Mesendoderm (in vitro differentiated cells): ENCODE data around the gene TADA1.
"Not testable (repeated sequence)": the region's sequence is repeated elsewhere in the genome, so short reads cannot be mapped to it uniquely, and the experiment has no call there.

Experiments used
- DNase-seq: peaks from one replicate; pipeline ENCODE4 v3.0.0; 2013
- H2AK5ac ChIP-seq: 2 replicates; pipeline ENCODE4 v1.6.1; 2013; ENCODE audit warnings: low read length, inconsistent platforms
- H2BK120ac ChIP-seq: 2 replicates; pipeline ENCODE4 v1.6.1; 2013; ENCODE audit warnings: low read depth, mild to moderate bottlenecking, low read length, moderate library complexity, mixed read lengths
- H2BK15ac ChIP-seq: replicated peaks from 2 replicates; pipeline ENCODE4 v1.6.1; 2013; ENCODE audit warnings: low read depth, mild to moderate bottlenecking, moderate library complexity
- H2BK5ac ChIP-seq: 2 replicates; pipeline ENCODE4 v1.6.1; 2013; ENCODE audit warnings: low read length, inconsistent platforms
- H3K18ac ChIP-seq: 2 replicates; pipeline ENCODE4 v1.6.1; 2013; ENCODE audit warnings: mild to moderate bottlenecking, low read length, mixed read lengths
- H3K23ac ChIP-seq: one replicate; pipeline ENCODE4 v1.6.1; 2013; ENCODE audit warnings: low read length
- H3K27ac ChIP-seq: 2 replicates; pipeline ENCODE4 v1.5.1; 2013; ENCODE audit warnings: low read depth, mild to moderate bottlenecking, inconsistent platforms, low read length, moderate library complexity
- H3K27me3 ChIP-seq: 2 replicates; pipeline ENCODE4 v1.6.1; 2013; ENCODE audit warnings: low read length, control low read depth, mild to moderate bottlenecking, inconsistent platforms; ENCODE audit not compliant: insufficient read depth, poor library complexity
- H3K36me3 ChIP-seq: 2 replicates; pipeline ENCODE4 v1.6.1; 2013; ENCODE audit warnings: low read length, inconsistent platforms; ENCODE audit not compliant: control insufficient read depth, insufficient read depth
- H3K4ac ChIP-seq: one replicate; pipeline ENCODE4 v1.6.1; 2013; ENCODE audit warnings: low read depth, mild to moderate bottlenecking, low read length, moderate library complexity
- H3K4me1 ChIP-seq: 2 replicates; pipeline ENCODE4 v1.6.1; 2013; ENCODE audit warnings: low read depth, low read length, inconsistent platforms; ENCODE audit not compliant: control insufficient read depth
- H3K4me2 ChIP-seq: 2 replicates; pipeline ENCODE4 v1.6.1; 2013; ENCODE audit warnings: low read length
- H3K4me3 ChIP-seq: 2 replicates; pipeline ENCODE4 v1.5.1; 2013; ENCODE audit warnings: mild to moderate bottlenecking, low read length
- H3K56ac ChIP-seq: one replicate; pipeline ENCODE4 v1.6.1; 2013; ENCODE audit warnings: low read length
- H3K79me1 ChIP-seq: 2 replicates; pipeline ENCODE4 v1.6.1; 2013; ENCODE audit warnings: low read length, inconsistent platforms
- H3K79me2 ChIP-seq: 2 replicates; pipeline ENCODE4 v1.6.1; 2013; ENCODE audit warnings: mild to moderate bottlenecking, low read length; ENCODE audit not compliant: control insufficient read depth, insufficient read depth
- H3K9ac ChIP-seq: 2 replicates; pipeline ENCODE4 v1.6.1; 2013; ENCODE audit warnings: low read length, inconsistent platforms
- H4K5ac ChIP-seq: one replicate; pipeline ENCODE4 v1.6.1; 2013; ENCODE audit warnings: low read length
- H4K8ac ChIP-seq: one replicate; pipeline ENCODE4 v1.6.1; 2013; ENCODE audit warnings: low read depth, mild to moderate bottlenecking, control low read depth, low read length, moderate library complexity
- WGBS: extraction: QIAGEN DNeasy Blood & Tissue Kit; methylation state at CpG from one replicate; pipeline ENCODE4 v1.1.7; 2013; ENCODE audit warnings: low lambda C conversion rate, missing lambda C conversion rate; ENCODE audit not compliant: insufficient coverage; ENCODE audit errors: extremely low coverage; 5-methylcytosine and 5-hydroxymethylcytosine counted together

TADA1 gene

DNA sequence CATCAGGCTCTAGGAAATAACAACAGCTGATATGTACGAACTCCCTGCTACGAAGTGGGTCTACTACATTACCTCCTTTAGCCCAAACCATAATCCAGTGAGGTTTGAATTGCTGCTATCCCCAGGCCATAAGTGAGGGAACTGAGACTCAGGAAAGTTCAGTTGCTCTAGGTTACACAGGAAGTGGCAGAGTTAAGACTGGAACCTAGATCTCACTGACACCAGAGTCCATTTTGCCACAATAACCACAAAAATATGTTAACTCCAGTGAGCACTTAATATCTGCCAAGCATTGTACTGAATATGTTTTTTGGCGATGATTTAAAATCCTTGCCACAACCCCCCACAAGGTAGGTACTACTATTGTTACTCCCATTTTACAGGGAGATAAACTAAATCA is 8.9 kb upstream of the TADA1 start:
- Histone ChIP-seq H3K36me3 (no peaks in the 10 kb centered on the region), H3K4ac (no peak overlapping the region), H3K27me3 (no peaks in the 10 kb centered on the region), H2BK15ac (no peak overlapping the region), H2BK5ac (no peak overlapping the region), H3K9ac (no peak overlapping the region), H2BK120ac (no peak overlapping the region), H3K56ac (no peak overlapping the region), H3K27ac (no peak overlapping the region), H3K4me3 (no peak overlapping the region), H3K23ac (no peak overlapping the region), H2AK5ac (no peak overlapping the region), H3K18ac (no peak overlapping the region), H4K8ac (no peak overlapping the region), H3K4me1 (no peaks in the 10 kb centered on the region), H3K79me1 (no peaks in the 10 kb centered on the region), H4K5ac (no peak overlapping the region), H3K4me2 (no peak overlapping the region), H3K79me2 (no peaks in the 10 kb centered on the region)
- WGBS: no CpG with 5 or more reads among the region's 3 CpGs
- no peak for DNase-seq

DNA sequence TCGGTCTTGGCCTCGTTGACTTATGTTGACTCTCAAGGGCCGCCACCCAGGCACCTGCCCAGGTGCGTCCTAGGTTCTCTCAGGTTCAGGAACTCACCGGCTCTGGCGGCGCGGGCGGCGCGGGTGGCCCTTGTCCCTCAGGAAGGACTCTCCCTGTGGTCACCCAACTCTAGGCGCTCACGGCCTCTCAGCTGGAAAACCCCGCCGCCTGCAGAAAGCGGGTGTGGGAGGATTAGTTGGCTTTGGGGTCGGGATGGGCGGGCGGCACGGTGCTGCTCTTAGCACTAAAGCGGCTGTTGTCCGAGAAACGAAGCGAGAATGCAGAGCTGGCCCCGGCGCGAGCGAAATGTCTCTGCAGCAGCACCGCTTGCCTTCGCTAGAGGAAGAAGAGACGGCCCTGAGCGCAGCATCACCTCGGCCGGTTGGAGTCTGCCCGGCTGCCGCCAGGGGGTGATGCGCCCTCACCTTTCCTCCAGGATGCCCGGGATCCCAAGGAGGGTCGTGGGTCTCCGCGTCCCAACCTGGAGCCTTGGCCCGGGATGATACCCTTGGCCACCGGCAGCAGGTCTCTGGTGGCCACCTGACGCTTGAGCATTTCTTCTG is 8.1 kb upstream of the TADA1 start:
- Histone ChIP-seq H4K8ac (no peak overlapping the region), H3K27ac (no peak overlapping the region), H2BK15ac (no peak overlapping the region), H3K9ac (no peak overlapping the region), H3K27me3 (no peaks in the 10 kb centered on the region), H3K4ac (no peak overlapping the region), H3K18ac (no peak overlapping the region), H2BK5ac (no peak overlapping the region), H3K4me1 (no peaks in the 10 kb centered on the region), H3K79me2 (no peaks in the 10 kb centered on the region), H3K79me1 (no peaks in the 10 kb centered on the region), H3K36me3 (no peaks in the 10 kb centered on the region), H2AK5ac (no peak overlapping the region), H3K56ac (no peak overlapping the region), H3K4me3 (no peak overlapping the region), H4K5ac (no peak overlapping the region), H3K4me2 (no peak overlapping the region), H3K23ac (no peak overlapping the region), H2BK120ac (no peak overlapping the region)
- WGBS: no CpG with 5 or more reads among the region's 44 CpGs
- DNase-seq: peak; percentile 87

DNA sequence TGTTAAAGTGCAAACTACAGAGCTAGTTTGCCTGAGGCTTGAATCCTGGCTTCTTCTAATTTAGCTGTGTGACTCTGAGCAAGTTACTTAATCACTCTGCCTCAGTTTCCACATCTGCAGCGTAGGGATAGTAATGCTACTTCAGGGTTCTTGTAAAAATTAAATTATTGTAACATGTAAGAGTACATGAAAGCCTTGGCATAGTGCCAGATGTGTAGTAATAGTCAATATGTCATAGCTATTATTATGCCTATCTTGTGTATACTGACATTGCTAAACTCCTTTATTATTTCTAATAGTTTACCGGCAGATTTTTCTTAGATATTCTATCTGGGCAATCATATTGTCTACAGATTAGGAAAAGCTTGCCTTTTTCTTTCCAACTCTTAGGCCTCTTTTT is 6.8 kb upstream of the TADA1 start:
- Histone ChIP-seq H3K23ac (no peak overlapping the region), H4K8ac (no peak overlapping the region), H2BK120ac (no peak overlapping the region), H3K18ac (no peak overlapping the region), H2BK15ac (no peak overlapping the region), H2BK5ac (no peak overlapping the region), H3K79me2 (no peaks in the 10 kb centered on the region), H3K27me3 (no peaks in the 10 kb centered on the region), H4K5ac (no peak overlapping the region), H3K56ac (no peak overlapping the region), H3K4me2 (no peak overlapping the region), H3K36me3 (no peaks in the 10 kb centered on the region), H3K9ac (no peak overlapping the region), H3K4me3 (no peak overlapping the region), H2AK5ac (no peak overlapping the region), H3K79me1 (no peaks in the 10 kb centered on the region), H3K27ac (no peak overlapping the region), H3K4ac (no peak overlapping the region), H3K4me1 (no peaks in the 10 kb centered on the region)
- no CpG with 5 or more reads among the region's 2 CpGs for WGBS
- DNase-seq: no peak

DNA sequence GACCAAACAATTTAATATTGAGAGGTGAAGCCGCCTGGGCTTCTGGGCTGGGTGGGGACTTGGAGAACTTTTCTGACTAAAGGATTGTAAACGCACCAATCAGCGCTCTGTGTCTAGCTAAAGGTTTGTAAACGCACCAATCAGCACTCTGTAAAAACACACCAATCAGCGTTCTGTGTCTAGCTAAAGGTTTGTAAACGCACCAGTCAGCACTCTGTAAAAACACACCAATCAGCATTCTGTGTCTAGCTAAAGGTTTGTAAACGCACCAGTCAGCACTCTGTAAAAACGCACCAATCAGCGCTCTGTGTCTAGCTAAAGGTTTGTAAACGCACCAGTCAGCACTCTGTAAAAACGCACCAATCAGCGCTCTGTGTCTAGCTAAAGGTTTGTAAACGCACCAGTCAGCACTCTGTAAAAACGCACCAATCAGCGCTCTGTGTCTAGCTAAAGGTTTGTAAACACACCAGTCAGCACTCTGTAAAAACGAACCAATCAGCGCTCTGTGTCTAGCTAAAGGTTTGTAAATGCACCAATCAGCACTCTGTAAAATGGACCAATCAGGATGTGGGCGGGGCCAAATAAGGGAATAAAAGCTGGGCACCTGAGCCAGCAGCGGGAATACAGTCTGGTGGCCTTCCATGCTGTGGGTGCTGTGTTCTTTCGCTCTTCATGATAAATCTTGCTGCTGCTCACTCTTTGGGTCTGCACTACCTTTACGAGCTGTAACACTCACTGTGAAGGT is 2.3 kb upstream of the TADA1 start:
- H2AK5ac ChIP-seq, H3K4me1 ChIP-seq: not testable (repeated sequence)
- whole genome bisulfite sequencing: no CpG with 5 or more reads among the region's 21 CpGs

DNA sequence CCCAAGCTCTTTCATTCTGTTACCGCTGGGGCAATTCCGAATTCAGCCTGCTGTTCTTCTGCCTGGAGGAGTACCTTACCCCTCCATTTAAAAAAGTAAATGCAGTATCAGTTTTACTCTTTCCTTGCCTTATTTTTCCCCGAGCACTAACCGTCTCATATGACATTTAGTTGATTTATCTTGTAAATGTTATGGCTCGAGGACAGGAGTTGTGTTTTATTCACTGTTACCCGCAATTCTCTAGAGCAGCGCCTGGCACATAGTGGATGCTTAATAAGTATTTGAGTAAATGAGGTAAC is 425 bp upstream of the TADA1 start:
- H3K36me3 ChIP-seq: no peaks in the 10 kb centered on the region
- peak overlapping the region; percentile 34 for H3K9ac ChIP-seq
- no peak overlapping the region for H2BK120ac ChIP-seq
- H2BK15ac ChIP-seq: no peak overlapping the region
- no peak overlapping the region for H2AK5ac ChIP-seq
- no peak for DNase-seq
- peaks cover 24% of the 10 kb centered on the region for H3K79me2 ChIP-seq
- no peak overlapping the region for H3K4me3 ChIP-seq
- H3K4me2 ChIP-seq: no peak overlapping the region
- H3K23ac ChIP-seq: no peak overlapping the region
- no peak overlapping the region for H4K5ac ChIP-seq
- H3K56ac ChIP-seq: peak overlapping the region; percentile 58
- H3K4me1 ChIP-seq: peaks cover 3% of the 10 kb centered on the region
- H2BK5ac ChIP-seq: no peak overlapping the region
- no peak overlapping the region for H3K27ac ChIP-seq
- peaks cover 9% of the 10 kb centered on the region for H3K79me1 ChIP-seq
- no CpG with 5 or more reads among the region's 7 CpGs for WGBS
- no peaks in the 10 kb centered on the region for H3K27me3 ChIP-seq
- H3K18ac ChIP-seq: no peak overlapping the region
- no peak overlapping the region for H4K8ac ChIP-seq
- no peak overlapping the region for H3K4ac ChIP-seq

More for the DNA sequence above, 2.3 kb upstream of the TADA1 start:
- not testable (repeated sequence) for H3K23ac ChIP-seq, H3K4me2 ChIP-seq, H2BK15ac ChIP-seq, H3K56ac ChIP-seq, H3K18ac ChIP-seq, H2BK5ac ChIP-seq, H3K4me3 ChIP-seq, H2BK120ac ChIP-seq, H3K27me3 ChIP-seq, H4K5ac ChIP-seq, H3K9ac ChIP-seq, H3K79me1 ChIP-seq, H3K4ac ChIP-seq, H4K8ac ChIP-seq, H3K36me3 ChIP-seq, DNase-seq, H3K27ac ChIP-seq
- peaks cover 13% of the 10 kb centered on the region for H3K79me2 ChIP-seq

DNA sequence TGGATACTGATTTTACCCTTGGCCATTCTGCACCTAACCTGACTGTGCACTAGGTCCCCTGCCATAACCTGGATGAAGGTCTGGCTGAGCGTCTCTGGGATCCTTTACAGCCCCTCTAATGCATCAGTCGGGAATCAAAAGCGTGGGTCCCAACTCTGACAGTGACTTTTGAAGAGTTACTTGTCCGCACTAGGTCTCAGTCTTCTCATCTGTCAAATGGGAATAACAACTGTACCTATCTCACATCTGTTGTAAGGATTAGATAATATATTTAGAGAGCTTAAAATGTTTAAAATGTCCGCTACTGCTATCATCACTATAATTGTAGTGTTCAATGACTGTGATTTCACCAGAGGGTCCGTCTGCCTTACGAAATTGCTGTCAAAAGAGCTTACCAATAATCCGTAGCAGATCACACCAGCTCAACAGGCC is 746 bp downstream of the TADA1 start:
- Histone ChIP-seq H3K18ac (peak overlapping the region; percentile 72), H3K27ac (no peak overlapping the region), H2BK120ac (no peak overlapping the region), H3K36me3 (no peaks in the 10 kb centered on the region), H2AK5ac (no peak overlapping the region), H2BK15ac (no peak overlapping the region), H3K9ac (peak overlapping the region; percentile 96), H3K79me1 (peaks cover 15% of the 10 kb centered on the region), H3K4me2 (peak overlapping the region; percentile 55), H2BK5ac (no peak overlapping the region), H3K79me2 (peaks cover 31% of the 10 kb centered on the region), H3K27me3 (no peaks in the 10 kb centered on the region), H3K23ac (peak overlapping the region; percentile 51), H3K4me3 (peak overlapping the region; percentile 93), H4K8ac (no peak overlapping the region), H3K4ac (no peak overlapping the region), H3K56ac (peak overlapping the region; percentile 99), H3K4me1 (peaks cover 3% of the 10 kb centered on the region), H4K5ac (no peak overlapping the region)
- no peak for DNase-seq
- WGBS: no CpG with 5 or more reads among the region's 8 CpGs
